Fibroblast of lung (primary cell): Measurements from ENCODE around the gene TRPV2. TPM values are rescaled to one million over a fixed set of nuclear protein-coding genes. Genes with fewer than 3 reads are reported as not detected.

Source experiments
- DNase-seq, 2 donors: peaks; one replicate each; pipeline versions ENCODE4 v3.0.0 to v3.0.0-alpha.2; 2010; ENCODE audit warnings: low read depth in 2 of 2
- H2AFZ ChIP-seq: 2 replicates; pipeline ENCODE4 v1.5.1; 2012; ENCODE audit warnings: low read length, control low read depth, inconsistent platforms
- H3K27ac ChIP-seq: 2 replicates; pipeline ENCODE4 v1.5.1; 2011; ENCODE audit warnings: low read length, control low read depth; ENCODE audit not compliant: insufficient read depth
- H3K27me3 ChIP-seq: 2 replicates; pipeline ENCODE4 v1.5.1; 2011; ENCODE audit warnings: mild to moderate bottlenecking, low read length; ENCODE audit not compliant: control insufficient read depth, insufficient read depth
- H3K36me3 ChIP-seq: 2 replicates; pipeline ENCODE4 v1.5.1; 2011; ENCODE audit warnings: low read length; ENCODE audit not compliant: control insufficient read depth, insufficient read depth
- H3K4me1 ChIP-seq: 2 replicates; pipeline ENCODE4 v1.5.1; 2011; ENCODE audit warnings: low read length; ENCODE audit not compliant: control insufficient read depth, insufficient read depth; ENCODE audit errors: extremely low read depth
- H3K4me2 ChIP-seq: 2 replicates; pipeline ENCODE4 v1.5.1; 2011; ENCODE audit warnings: low read length, control low read depth; ENCODE audit not compliant: insufficient read depth; ENCODE audit errors: extremely low read depth
- H3K4me3 ChIP-seq, 4 experiments: fragments of 200-600 bp in 1 of 4; sonication (generic) in 1 of 4; replicated peaks in 1 of 4; 2 replicates each; pipeline ENCODE4 v1.5.1; 2011 to 2016; ENCODE audit warnings: low read length in 4 of 4, low read depth in 3 of 4, mild to moderate bottlenecking in 3 of 4, control low read depth in 2 of 4, inconsistent platforms in 1 of 4, mixed read lengths in 1 of 4; ENCODE audit not compliant: insufficient read depth in 1 of 4; ENCODE audit errors: control extremely low read depth in 1 of 4
- H3K79me2 ChIP-seq: 2 replicates; pipeline ENCODE4 v1.5.1; 2012; ENCODE audit warnings: mild to moderate bottlenecking, low read length, inconsistent platforms; ENCODE audit not compliant: control insufficient read depth, insufficient read depth
- H3K9ac ChIP-seq: 2 replicates; pipeline ENCODE4 v1.5.1; 2011; ENCODE audit warnings: mild to moderate bottlenecking, low read length, control low read depth; ENCODE audit not compliant: insufficient read depth
- H3K9me3 ChIP-seq: 2 replicates; pipeline ENCODE4 v1.5.1; 2012; ENCODE audit warnings: low read depth, low read length; ENCODE audit not compliant: control insufficient read depth, insufficient read depth
- H4K20me1 ChIP-seq: 2 replicates; pipeline ENCODE4 v1.5.1; 2011; ENCODE audit warnings: low read length; ENCODE audit not compliant: control insufficient read depth, insufficient read depth; ENCODE audit errors: extremely low read depth
- CTCF ChIP-seq, 2 donors: IDR thresholded peaks in 1 of 2; conservative IDR thresholded peaks in 1 of 2; 1 replicate in 1 of 2; 2 replicates in 1 of 2; pipeline ENCODE4 v1.5.1; 2011 to 2012; ENCODE audit warnings: low read length in 2 of 2, control low read depth in 1 of 2, inconsistent platforms in 1 of 2, low read depth in 1 of 2, mild to moderate bottlenecking in 1 of 2
- EZH2 ChIP-seq: IDR thresholded peaks from 2 replicates; pipeline ENCODE4 v1.5.1; 2012; ENCODE audit warnings: low read length, control low read depth, mild to moderate bottlenecking; ENCODE audit errors: missing control alignments
- polyA plus RNA-seq, 2 donors: library from polyadenylated mRNA; depleted of rRNA in 1 of 2; stranded (reverse) in 1 of 2; unstranded in 1 of 2; fragments of >200 nt; gene quantifications; 2 replicates each; pipeline ENCODE4 v1.2.1, GENCODE V29; 2011 to 2012; ENCODE audit warnings: missing spikeins in 1 of 2
- total RNA-seq: library from RNA; depleted of rRNA; stranded (reverse); fragments of >200 nt; gene quantifications from 2 replicates; pipeline ENCODE4 v1.2.1, GENCODE V29; 2014

The TRPV2 gene
- total and polyA plus RNA-seq, 2 donors (not counting 1 experiment from before 2014, with no cell fraction given), result 68.6 to 74.5 TPM

- Histone ChIP-seq H3K4me2 (no peak overlapping the region), H4K20me1 (no peaks in the 10 kb centered on the region)
Measured at GRCh38 chr17:16478649-16479048, 63.3 kb downstream of the TRPV2 start.

GRCh38 chr17:16479264-16479663 lies 63.9 kb downstream of the TRPV2 start:
- H3K27me3 ChIP-seq, result no peaks in the 10 kb centered on the region
- no peaks in the 10 kb centered on the region for H3K9me3 ChIP-seq
- H3K79me2 ChIP-seq, result no peaks in the 10 kb centered on the region
- no peak overlapping the region for H3K4me3 ChIP-seq
- no peaks in the 10 kb centered on the region for H4K20me1 ChIP-seq
- H2AFZ ChIP-seq, result no peak overlapping the region
- no peak overlapping the region for H3K4me2 ChIP-seq
- TF ChIP-seq CTCF (conservative IDR thresholded peaks at IDR 0.05 in 1 of 2, IDR thresholded peaks at IDR 0.05 in 1 of 2; ENCODE audit: low read depth in 1 of 2, low read length in 2 of 2), result no peak
- DNase-seq, result no peak
- no peak overlapping the region for H3K27ac ChIP-seq
- H3K4me1 ChIP-seq, result no peaks in the 10 kb centered on the region
- no peaks in the 10 kb centered on the region for H3K36me3 ChIP-seq
- no peak overlapping the region for H3K9ac ChIP-seq

More at GRCh38 chr17:16478649-16479048, 63.3 kb downstream of the TRPV2 start:
- H3K4me3 ChIP-seq, result no peak overlapping the region
- H3K27ac ChIP-seq, result no peak overlapping the region
- no peaks in the 10 kb centered on the region for H3K27me3 ChIP-seq
- H3K79me2 ChIP-seq, result no peaks in the 10 kb centered on the region
- H2AFZ ChIP-seq, result no peak overlapping the region
- TF ChIP-seq EZH2, result no peak
- TF ChIP-seq CTCF (conservative IDR thresholded peaks at IDR 0.05 in 1 of 2, IDR thresholded peaks at IDR 0.05 in 1 of 2; ENCODE audit: low read depth in 1 of 2, low read length in 2 of 2), result no peak
- DNase-seq, result no peak
- H3K9me3 ChIP-seq, result no peaks in the 10 kb centered on the region
- no peak overlapping the region for H3K9ac ChIP-seq
- H3K4me1 ChIP-seq, result no peaks in the 10 kb centered on the region
- no peaks in the 10 kb centered on the region for H3K36me3 ChIP-seq

GRCh38 chr17:16480995-16481394 lies 65.6 kb downstream of the TRPV2 start:
- no peaks in the 10 kb centered on the region for H3K27me3 ChIP-seq
- H3K9ac ChIP-seq, result no peak overlapping the region
- H3K27ac ChIP-seq, result no peak overlapping the region
- peaks cover 6% of the 10 kb centered on the region for H3K4me1 ChIP-seq
- no peaks in the 10 kb centered on the region for H3K36me3 ChIP-seq
- no peaks in the 10 kb centered on the region for H4K20me1 ChIP-seq
- no peaks in the 10 kb centered on the region for H3K9me3 ChIP-seq
- TF ChIP-seq EZH2, result no peak
- TF ChIP-seq CTCF (conservative IDR thresholded peaks at IDR 0.05 in 1 of 2, IDR thresholded peaks at IDR 0.05 in 1 of 2; ENCODE audit: low read depth in 1 of 2, low read length in 2 of 2), result no peak
- H3K4me3 ChIP-seq, result no peak overlapping the region
- H2AFZ ChIP-seq, result no peak overlapping the region
- H3K79me2 ChIP-seq, result no peaks in the 10 kb centered on the region
- no peak overlapping the region for H3K4me2 ChIP-seq
- no peak for DNase-seq
